ENCODE measurements around the gene PDE2A.

GRCh38 chr11:72722050-72722748 is 48.0 kb upstream of the PDE2A start:
- TF ChIP-seq, protein P1, sequence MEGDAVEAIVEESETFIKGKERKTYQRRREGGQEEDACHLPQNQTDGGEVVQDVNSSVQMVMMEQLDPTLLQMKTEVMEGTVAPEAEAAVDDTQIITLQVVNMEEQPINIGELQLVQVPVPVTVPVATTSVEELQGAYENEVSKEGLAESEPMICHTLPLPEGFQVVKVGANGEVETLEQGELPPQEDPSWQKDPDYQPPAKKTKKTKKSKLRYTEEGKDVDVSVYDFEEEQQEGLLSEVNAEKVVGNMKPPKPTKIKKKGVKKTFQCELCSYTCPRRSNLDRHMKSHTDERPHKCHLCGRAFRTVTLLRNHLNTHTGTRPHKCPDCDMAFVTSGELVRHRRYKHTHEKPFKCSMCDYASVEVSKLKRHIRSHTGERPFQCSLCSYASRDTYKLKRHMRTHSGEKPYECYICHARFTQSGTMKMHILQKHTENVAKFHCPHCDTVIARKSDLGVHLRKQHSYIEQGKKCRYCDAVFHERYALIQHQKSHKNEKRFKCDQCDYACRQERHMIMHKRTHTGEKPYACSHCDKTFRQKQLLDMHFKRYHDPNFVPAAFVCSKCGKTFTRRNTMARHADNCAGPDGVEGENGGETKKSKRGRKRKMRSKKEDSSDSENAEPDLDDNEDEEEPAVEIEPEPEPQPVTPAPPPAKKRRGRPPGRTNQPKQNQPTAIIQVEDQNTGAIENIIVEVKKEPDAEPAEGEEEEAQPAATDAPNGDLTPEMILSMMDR (IDR thresholded peaks at IDR 0.05; ENCODE audit: insufficient read depth, low read depth, low read length): no peak
- TF ChIP-seq EZH2 (IDR thresholded peaks at IDR 0.05; ENCODE audit: insufficient read depth, low read length): no peak

Data from astrocyte (in vitro differentiated cells and primary cell).